ENCODE data around the gene CTNNA2. TPM values are rescaled to one million over a fixed set of nuclear protein-coding genes. Genes with fewer than 3 reads are reported as not detected.

The CTNNA2 gene
- total RNA-seq, 1 experiment from 2014 or later, result 5.5 TPM

- Histone ChIP-seq H3K18ac (ENCODE audit: insufficient read length, low read depth, low read length) (no peak overlapping the region), H3K23ac (ENCODE audit: insufficient read length, low read depth, low read length) (no peak overlapping the region), H2BK20ac (ENCODE audit: low read depth, low read length, poor library complexity, severe bottlenecking) (no peak overlapping the region), H3K27ac (ENCODE audit: insufficient read length, low read depth, low read length) (no peak overlapping the region), H4K8ac (replicated peaks; ENCODE audit: insufficient read length, low read depth, low read length) (no peak overlapping the region), H3K79me2 (ENCODE audit: insufficient read depth, low read length) (no peaks in the 10 kb centered on the region), H3K4me1 (ENCODE audit: insufficient read depth, low read length) (no peaks in the 10 kb centered on the region), H4K5ac (ENCODE audit: insufficient read length, low read depth, low read length) (no peak overlapping the region), H2BK5ac (ENCODE audit: insufficient read length, low read length) (no peak overlapping the region), H3K79me1 (ENCODE audit: insufficient read depth, low read depth, low read length, poor library complexity, severe bottlenecking) (no peaks in the 10 kb centered on the region), H3K27me3 (ENCODE audit: insufficient read depth, low read length) (no peaks in the 10 kb centered on the region), H3K9me3 (ENCODE audit: control insufficient read depth, low read depth, low read length) (peaks cover 4% of the 10 kb centered on the region), H3K4ac (ENCODE audit: low read depth, low read length) (no peak overlapping the region), H3K4me2 (ENCODE audit: insufficient read depth, insufficient read length, low read length) (no peak overlapping the region), H4K91ac (ENCODE audit: insufficient read length, low read depth, low read length) (no peak overlapping the region), H2AK5ac (ENCODE audit: insufficient read length, low read length) (no peak overlapping the region), H2BK120ac (ENCODE audit: low read depth, low read length, poor library complexity, severe bottlenecking) (no peak overlapping the region), H2BK15ac (ENCODE audit: low read depth, low read length) (no peak overlapping the region), H3K9ac (ENCODE audit: extremely low read depth, insufficient read length, low read length) (no peak overlapping the region), H3T11ph (ENCODE audit: low read length) (no peak overlapping the region), H2AFZ (ENCODE audit: low read length) (no peak overlapping the region), H3K14ac (ENCODE audit: insufficient read depth, low read length) (no peak overlapping the region), H2BK12ac (ENCODE audit: insufficient read length, low read depth, low read length) (no peak overlapping the region), H3K23me2 (ENCODE audit: insufficient read length, low read depth, low read length, poor library complexity, severe bottlenecking) (no peaks in the 10 kb centered on the region), H4K20me1 (ENCODE audit: control insufficient read depth, insufficient read depth, insufficient read length) (no peaks in the 10 kb centered on the region), H3K56ac (ENCODE audit: insufficient read length, low read depth, low read length) (no peak overlapping the region)
- H3K27ac Mint-ChIP-seq, result no peak overlapping the region
- TF ChIP-seq CTCF (conservative IDR thresholded peaks at IDR 0.05), result no peak
- H3K27me3 Mint-ChIP-seq (ENCODE audit: low read depth), result no peaks in the 10 kb centered on the region
- H3K4me3 Mint-ChIP-seq, result no peak overlapping the region
- H3K4me1 Mint-ChIP-seq, result no peaks in the 10 kb centered on the region
- peaks cover 7 to 8% of the 10 kb centered on the region in 2 experiments for H3K9me3 Mint-ChIP-seq
- WGBS (ENCODE audit: extremely low coverage, insufficient read length, low lambda C conversion rate), result no CpG with 5 or more reads among the region's 3 CpGs
- peaks cover under 1 to 9% (median 7%) of the 10 kb centered on the region in 3 experiments; a peak in 5 of 7 replicates for H3K36me3 Mint-ChIP-seq (ENCODE audit: insufficient read depth in 1 of 3, low read depth in 3 of 3)
- no peak for DNase-seq
Measured at GRCh38 chr2:80475970-80476369, 963.1 kb downstream of the CTNNA2 start.

Measured in H9 (cell line).